Medulla oblongata (tissue), 1 donor: ENCODE measurements around the gene SNX6.
"Not testable (repeated sequence)": the region's sequence is repeated elsewhere in the genome, so short reads cannot be mapped to it uniquely, and the experiment has no call there.

Experiments used
- DNase-seq: peaks from one replicate; pipeline ENCODE4 v3.0.0-alpha.2; 2015; ENCODE audit errors: extremely low spot score

The SNX6 gene

GRCh38 chr14:34634360-34634771 is 4.4 kb upstream of the SNX6 start:
- DNase-seq: not testable (repeated sequence)

DNA sequence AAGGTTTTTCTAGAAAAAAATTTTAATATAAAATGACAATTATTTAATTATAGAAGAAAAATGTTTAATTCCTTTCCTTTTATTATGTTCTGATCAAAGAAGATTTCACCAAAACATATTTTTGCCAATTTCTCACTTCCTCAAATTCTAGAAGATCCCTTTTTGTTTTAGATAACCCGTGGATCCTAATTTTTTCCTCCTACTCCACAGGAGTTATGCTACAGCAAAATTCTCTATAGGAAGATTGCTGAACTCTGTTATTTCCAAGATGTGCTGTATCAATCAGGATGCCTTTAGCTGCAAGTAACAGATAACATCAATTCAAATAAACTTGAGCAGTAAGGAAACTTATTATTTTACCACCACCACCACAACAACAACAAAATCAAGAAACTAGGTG is 3.8 kb upstream of the SNX6 start:
- no peak for DNase-seq

- no peak for DNase-seq
Measured at GRCh38 chr14:34632411-34632978, 2.5 kb upstream of the SNX6 start.

GRCh38 chr14:34629344-34629656 is 648 bp downstream of the SNX6 start:
- DNase-seq: no peak

- no peak for DNase-seq
Measured at GRCh38 chr14:34628681-34629135, 1.2 kb downstream of the SNX6 start.

DNA sequence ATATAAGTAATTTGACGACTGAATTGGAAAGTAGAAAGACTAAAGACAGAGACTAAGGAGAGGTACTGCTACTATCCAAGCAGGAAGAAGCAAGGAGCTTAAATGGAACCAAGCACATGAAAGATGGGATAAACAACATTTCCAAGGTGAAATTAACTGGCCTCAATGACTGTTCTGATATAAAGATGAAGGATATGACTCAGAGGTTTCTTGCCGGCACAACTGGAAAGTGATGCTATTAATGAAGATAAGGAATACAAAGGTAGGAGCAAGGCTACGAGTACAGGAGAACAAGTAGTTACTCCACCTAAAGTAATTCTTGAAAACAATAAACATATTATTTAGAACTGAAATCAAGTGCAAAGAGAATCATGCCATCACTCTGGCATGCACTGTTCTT is 6.4 kb downstream of the SNX6 start:
- DNase-seq: no peak

DNA sequence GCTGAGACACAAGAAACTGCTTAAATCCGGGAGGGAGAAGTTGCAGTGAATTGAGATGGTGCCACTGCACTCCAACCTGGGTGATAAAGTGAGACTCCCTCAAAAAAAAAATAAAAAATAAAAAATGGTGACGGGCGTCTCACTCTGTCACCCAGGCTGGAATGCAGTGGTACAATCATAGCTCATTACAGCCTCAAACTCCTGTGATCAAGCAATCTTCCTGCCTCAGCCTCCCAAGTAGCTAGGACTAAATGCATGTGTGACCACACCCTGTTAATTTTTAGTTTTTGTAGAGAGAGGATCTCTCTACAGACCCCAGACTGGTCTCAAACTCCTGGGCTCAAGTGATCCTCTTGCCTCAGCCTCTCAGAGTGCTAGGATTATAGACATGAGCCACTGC is 9.1 kb downstream of the SNX6 start:
- no peak for DNase-seq

DNA sequence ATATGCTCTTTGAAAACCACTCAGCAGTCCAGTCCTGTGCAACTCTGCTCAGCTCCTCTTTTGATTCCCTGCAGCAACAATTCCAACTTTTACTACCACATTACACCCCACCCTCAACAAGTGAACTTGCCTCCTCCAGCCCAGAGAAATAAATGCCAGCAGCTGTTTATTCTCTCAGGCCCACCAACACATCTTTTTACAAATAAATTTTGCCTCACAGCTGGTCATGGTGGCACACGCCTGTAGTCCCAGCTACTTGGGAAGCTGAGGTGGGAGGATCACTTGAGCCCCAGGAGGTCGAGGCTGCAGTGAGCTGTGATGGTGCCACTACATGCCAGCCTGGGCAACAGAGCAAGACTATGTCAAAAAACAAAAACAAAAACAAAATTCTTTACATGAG is 9.8 kb downstream of the SNX6 start:
- DNase-seq: no peak

DNA sequence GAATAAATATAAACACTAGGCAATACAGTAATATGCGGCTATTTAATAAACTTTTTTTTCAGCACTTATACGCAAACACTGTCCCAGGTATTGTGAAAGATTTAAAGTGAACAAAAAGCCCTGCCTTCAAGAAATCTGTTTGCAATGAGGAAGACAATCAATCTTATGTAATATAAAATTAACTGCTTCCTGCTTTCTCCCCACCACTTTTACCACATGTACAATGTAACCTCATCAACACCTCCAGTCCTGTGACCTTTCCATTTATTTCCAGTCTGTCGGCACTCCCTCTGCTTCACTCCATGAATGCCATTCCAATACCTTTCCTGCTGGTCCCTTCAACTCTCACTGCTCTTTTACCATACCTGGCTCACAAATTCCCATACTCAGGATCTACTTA is 10.5 kb downstream of the SNX6 start:
- no peak for DNase-seq

DNA sequence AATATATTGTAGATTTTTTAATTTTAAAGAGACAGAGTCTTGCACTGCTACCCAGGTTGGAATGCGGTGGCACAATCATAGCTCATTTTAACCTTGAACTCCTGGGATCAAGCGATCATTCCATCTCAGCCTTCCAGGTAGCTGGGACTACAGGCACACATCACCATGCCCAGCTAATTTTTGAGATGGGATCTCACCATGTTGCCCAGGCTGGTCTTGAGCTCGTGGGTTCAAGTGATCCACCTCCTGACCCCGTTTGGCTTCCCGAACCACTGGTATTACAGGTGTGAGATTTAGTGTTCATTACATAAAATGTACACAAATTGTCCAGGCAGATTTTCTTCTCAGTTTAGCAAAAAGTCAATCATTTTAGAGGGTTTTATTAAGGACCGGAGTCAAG is 13.6 kb downstream of the SNX6 start:
- no peak for DNase-seq

DNA sequence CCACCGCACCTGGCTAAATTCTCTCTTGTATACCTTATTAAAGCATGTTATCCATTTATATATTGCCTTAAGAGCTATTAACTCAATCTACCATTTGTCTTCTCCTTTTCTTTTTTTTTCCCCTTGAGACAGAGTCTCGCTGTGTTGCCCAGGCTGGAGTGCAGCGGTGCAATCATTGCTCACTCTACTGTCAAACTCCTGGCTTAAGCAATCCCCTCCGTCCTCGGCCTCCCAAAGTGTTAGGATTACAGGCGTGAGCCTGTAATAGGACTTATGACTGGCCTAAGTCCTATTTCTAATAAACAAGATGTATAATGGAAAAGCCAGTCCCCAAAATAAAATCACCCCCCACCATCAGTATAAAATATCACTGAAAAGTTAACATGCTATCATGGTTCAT is 14.4 kb downstream of the SNX6 start:
- DNase-seq: no peak

GRCh38 chr14:34614638-34615037 is 15.3 kb downstream of the SNX6 start:
- no peak for DNase-seq

GRCh38 chr14:34610101-34610500 is 19.8 kb downstream of the SNX6 start:
- no peak for DNase-seq

DNA sequence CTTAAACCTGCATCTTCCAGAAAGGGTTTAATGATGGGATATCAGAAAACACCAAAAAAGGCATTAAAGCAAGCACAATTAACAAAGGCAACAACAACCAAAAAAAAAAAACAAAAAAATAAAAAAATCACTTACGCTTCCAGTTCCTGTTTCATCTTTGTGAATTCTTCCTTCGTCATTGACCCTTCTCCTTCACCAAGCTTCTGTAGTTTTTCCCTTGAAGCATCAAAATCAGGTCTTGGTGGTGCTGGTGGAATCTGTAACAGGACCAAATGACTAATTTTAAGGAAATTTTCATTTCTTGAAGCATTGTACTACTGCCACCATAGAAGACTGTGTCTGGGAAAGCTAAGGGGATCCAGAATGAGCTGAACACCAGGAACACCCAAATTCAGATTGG is 24.5 kb downstream of the SNX6 start:
- no peak for DNase-seq

DNA sequence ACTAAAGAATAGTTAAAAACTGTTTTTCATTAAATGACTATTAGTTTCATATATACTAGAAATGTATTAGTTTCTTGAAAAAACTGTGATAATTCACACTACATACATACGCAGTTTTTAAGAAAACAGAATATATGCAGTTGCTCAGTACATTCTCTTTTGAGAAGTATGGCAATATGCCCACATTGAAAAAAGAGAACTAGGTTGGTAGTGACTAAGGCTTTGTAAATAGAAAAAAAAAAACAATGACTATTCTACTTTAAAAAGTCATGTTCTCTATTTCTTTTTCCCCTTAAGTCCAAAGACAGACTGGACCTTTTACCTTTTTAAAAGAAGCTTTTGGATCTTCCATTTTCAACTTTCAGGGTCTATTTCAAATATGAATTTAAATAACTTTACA is 25.0 kb downstream of the SNX6 start:
- DNase-seq: peak; percentile 19

- no peak for DNase-seq
Measured at GRCh38 chr14:34596891-34597290, 33.1 kb downstream of the SNX6 start.

DNA sequence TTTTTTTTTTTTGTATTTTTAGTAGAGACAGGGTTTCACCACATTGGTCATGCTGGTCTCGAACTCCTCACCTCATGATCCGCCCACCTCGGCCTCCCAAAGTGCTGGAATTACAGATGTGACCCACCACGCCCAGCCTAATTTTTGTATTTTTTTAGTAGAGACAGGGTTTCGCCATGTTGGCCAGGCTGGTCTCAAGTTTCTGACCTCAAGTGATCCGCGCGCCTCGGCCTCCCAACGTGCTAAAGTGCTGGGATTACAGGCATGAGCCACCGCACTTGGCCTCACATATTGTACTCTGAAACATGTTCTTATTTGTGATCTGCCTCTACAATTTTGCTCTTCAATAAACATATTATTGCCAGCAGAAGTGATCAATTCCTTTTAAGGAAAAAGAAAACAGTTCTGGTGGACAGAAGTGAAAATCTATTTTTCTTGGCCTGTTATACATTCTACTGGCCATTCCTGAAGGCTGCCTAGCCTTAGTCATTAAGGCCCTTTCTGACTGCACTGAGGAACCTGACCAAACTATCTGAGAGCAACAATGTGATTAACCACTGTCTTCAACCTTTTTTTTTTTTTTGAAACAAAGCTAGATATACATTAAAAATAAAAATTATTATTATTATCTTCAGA is 36.1 kb downstream of the SNX6 start:
- no peak for DNase-seq

- DNase-seq: no peak
Measured at GRCh38 chr14:34592623-34593022, 37.3 kb downstream of the SNX6 start.

GRCh38 chr14:34583525-34583924 is 46.4 kb downstream of the SNX6 start:
- no peak for DNase-seq

DNA sequence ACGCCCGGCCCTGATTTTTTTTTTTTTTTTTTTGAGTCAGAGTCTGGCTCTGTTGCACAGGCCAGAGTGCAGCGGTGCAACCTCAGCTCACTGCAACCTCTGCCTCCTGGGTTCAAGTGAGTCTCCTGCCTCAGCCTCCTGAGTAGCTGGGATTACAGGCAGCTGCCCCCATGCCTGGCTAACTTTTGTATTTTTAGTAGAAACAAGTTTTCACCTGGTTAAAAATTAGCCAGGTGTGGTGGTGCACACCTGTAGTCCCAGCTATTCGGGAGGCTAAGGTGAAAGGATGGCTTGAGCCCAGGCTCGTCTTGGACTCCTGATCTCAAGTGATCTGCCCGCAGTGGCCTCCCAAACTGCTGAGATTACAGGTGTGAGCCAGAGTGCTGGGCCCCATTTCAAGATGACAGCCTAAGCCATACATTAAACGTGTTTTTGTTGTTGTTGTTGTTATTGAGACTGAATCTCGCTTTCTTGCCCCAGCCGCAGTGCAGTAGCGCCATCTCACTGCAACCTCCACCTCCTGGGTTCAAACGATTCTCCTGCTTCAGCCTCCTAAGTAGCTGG is 47.7 kb downstream of the SNX6 start:
- DNase-seq: no peak

GRCh38 chr14:34580381-34580780 is 49.6 kb downstream of the SNX6 start:
- no peak for DNase-seq

DNA sequence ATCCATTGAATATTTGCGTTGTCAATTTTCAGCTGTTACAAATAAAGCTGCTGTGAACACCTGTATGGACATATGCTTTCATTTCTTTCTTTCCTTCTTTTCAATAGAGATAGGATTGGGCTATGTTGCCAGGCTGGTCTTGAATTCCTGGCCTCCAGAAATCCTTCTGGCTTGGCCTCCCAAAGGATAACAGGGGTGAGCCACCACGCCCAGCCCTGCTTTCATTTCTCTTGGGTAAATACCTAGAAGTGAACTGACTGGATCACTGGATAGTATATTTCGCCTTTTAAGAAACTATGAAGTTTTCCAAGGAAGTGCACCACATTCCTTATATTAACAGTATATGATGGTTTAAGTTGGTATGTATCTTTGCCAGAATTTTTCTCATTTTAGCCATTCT is 58.2 kb downstream of the SNX6 start:
- DNase-seq: no peak

DNA sequence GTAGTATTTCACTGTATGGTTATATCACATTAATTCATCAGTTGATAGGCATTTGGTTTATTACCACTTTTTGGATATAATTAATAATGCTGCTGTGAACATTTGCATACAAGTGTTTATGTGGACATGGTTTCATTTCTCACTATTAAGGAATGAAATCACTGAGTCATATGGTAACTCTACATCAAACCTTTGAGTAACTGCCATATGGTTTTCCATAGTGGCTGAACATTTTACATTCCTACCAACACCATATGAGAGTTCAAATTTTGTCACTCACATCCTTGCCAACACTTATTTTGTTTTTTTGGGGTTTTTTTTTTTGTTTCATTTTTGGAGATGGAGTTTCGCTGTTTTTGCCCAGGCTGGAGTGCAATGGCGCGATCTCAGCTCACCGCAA is 60.2 kb downstream of the SNX6 start:
- DNase-seq: no peak

DNA sequence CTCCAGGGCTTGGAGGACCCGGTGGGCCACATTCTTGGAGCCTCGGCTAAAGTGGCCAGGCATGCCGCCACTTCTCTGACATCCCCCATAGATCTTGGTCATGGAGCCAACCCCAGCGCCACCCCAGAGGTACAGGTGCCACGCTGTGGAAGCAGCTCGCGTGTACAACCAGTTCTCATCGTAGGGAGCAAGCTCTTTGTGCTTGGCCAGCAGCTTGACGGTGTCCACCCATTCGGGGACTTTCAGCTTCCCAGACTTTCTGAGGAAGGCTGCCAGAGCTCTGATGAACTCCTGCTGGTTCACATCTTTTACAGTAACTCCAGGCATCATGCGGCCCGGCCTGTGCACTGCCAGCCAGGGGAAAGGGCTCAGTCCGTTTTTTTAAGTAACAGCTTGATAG is 61.1 kb downstream of the SNX6 start:
- DNase-seq: no peak
